B cell (primary cell): ENCODE data around the gene RPTN. TPM values are rescaled to one million over a fixed set of nuclear protein-coding genes. Genes with fewer than 3 reads are reported as not detected.
A peak's percentile ranks its signal among the peaks of the same experiment; 100 is the strongest.

Experiments
- ATAC-seq: fragments of 200-7000 bp; cut with Tn5 transposase; one replicate; pipeline ENCODE4 v1.10.0; 2021; ENCODE audit warnings: low read depth, mild to moderate bottlenecking, moderate number of reproducible peaks, moderate library complexity
- CTCF ChIA-PET: fragments of 350-600 bp; sonication (Branson Sonifier 250); formaldehyde crosslinking; loops from one replicate; lab custom pipeline; 2021; ENCODE audit warnings: antibody characterized with exemption, inconsistent platforms; lab: Charles Lee
- POLR2A ChIA-PET: fragments of 350-600 bp; sonication (Branson Sonifier 250); formaldehyde crosslinking; loops from one replicate; lab custom pipeline; 2021; ENCODE audit warnings: antibody characterized with exemption; lab: Charles Lee
- DNase-seq: peaks from one replicate; pipeline ENCODE4 v3.0.0; 2013
- H2AFZ ChIP-seq: 2 replicates; pipeline ENCODE4 v1.6.1; 2012; ENCODE audit warnings: mild to moderate bottlenecking, low read depth, low read length; ENCODE audit not compliant: insufficient read depth, poor library complexity, severe bottlenecking
- H3K27ac ChIP-seq, 2 donors: 1 replicate in 1 of 2; 2 replicates in 1 of 2; pipeline ENCODE4 v1.5.1; 2012 to 2013; ENCODE audit warnings: low read length in 2 of 2, mild to moderate bottlenecking in 2 of 2, moderate library complexity in 1 of 2
- H3K27me3 ChIP-seq, 4 experiments: fragments of 200-600 bp in 1 of 4; sonication (generic) in 1 of 4; replicated peaks in 1 of 4; 1 replicate in 2 of 4; 2 replicates in 2 of 4; pipeline versions ENCODE4 v1.6.1 to v1.7.0; 2013 to 2016; ENCODE audit warnings: low read length in 3 of 4, mild to moderate bottlenecking in 2 of 4, mixed read lengths in 1 of 4, moderate library complexity in 1 of 4; ENCODE audit not compliant: insufficient read depth in 4 of 4, control insufficient read depth in 3 of 4; ENCODE audit errors: control extremely low read depth in 1 of 4
- H3K36me3 ChIP-seq, 2 experiments: replicated peaks in 1 of 2; 1 replicate in 1 of 2; 2 replicates in 1 of 2; pipeline versions ENCODE4 v1.6.1 to v1.7.1; 2013; ENCODE audit warnings: low read length in 1 of 2; ENCODE audit not compliant: insufficient read depth in 2 of 2, control insufficient read depth in 1 of 2; ENCODE audit errors: control extremely low read depth in 1 of 2, extremely low read depth in 1 of 2
- H3K4me1 ChIP-seq, 2 donors: fragments of 200-600 bp in 1 of 2; sonication (generic) in 1 of 2; 1 replicate in 1 of 2; 2 replicates in 1 of 2; pipeline versions ENCODE4 v1.5.1 to v1.6.1; 2013 to 2017; ENCODE audit warnings: low read length in 2 of 2; ENCODE audit not compliant: control insufficient read depth in 2 of 2, insufficient read depth in 2 of 2
- H3K4me2 ChIP-seq: replicated peaks from 2 replicates; pipeline ENCODE3; 2012; ENCODE audit warnings: mild to moderate bottlenecking, low read depth, low read length; ENCODE audit not compliant: poor library complexity, severe bottlenecking
- H3K4me3 ChIP-seq, 5 experiments: fragments of 200-600 bp in 1 of 5; sonication (generic) in 1 of 5; 1 replicate in 3 of 5; 2 replicates in 2 of 5; pipeline versions ENCODE4 v1.5.1 to v1.7.0; 2011 to 2016; ENCODE audit warnings: low read length in 4 of 5, mild to moderate bottlenecking in 4 of 5, low read depth in 2 of 5, control low read depth in 1 of 5, moderate library complexity in 1 of 5; ENCODE audit not compliant: insufficient read depth in 1 of 5; ENCODE audit errors: control extremely low read depth in 1 of 5, extremely low read depth in 1 of 5
- H3K79me2 ChIP-seq: fragments of 200-600 bp; sonication (generic); one replicate; pipeline ENCODE4 v1.6.0; 2016; ENCODE audit warnings: low read length; ENCODE audit not compliant: control insufficient read depth, insufficient read depth
- H3K9ac ChIP-seq: fragments of 200-600 bp; sonication (generic); 2 replicates; pipeline ENCODE4 v1.6.1; 2017; ENCODE audit warnings: mild to moderate bottlenecking, low read length, moderate library complexity
- H3K9me3 ChIP-seq, 3 donors: one replicate each; pipeline versions ENCODE4 v1.6.1 to v1.7.1; 2013; ENCODE audit warnings: low read length in 2 of 3; ENCODE audit not compliant: control insufficient read depth in 2 of 3, insufficient read depth in 1 of 3; ENCODE audit errors: control extremely low read depth in 1 of 3
- H4K20me1 ChIP-seq: 2 replicates; pipeline ENCODE4 v1.6.0; 2012; ENCODE audit warnings: mild to moderate bottlenecking, low read length; ENCODE audit not compliant: insufficient read depth, control insufficient read depth, poor library complexity, severe bottlenecking
- H3K27ac Mint-ChIP-seq: one replicate; pipeline ENCODE4 v1.8.0; 2021; ENCODE audit warnings: mixed read lengths
- H3K27me3 Mint-ChIP-seq: one replicate; pipeline ENCODE4 v1.8.0; 2021; ENCODE audit warnings: mixed read lengths
- H3K4me1 Mint-ChIP-seq: one replicate; pipeline ENCODE4 v1.8.0; 2021; ENCODE audit warnings: mixed read lengths
- H3K4me3 Mint-ChIP-seq: one replicate; pipeline ENCODE4 v1.8.0; 2021; ENCODE audit warnings: mixed read lengths
- H3K9me3 Mint-ChIP-seq: one replicate; pipeline ENCODE4 v1.8.0; 2022; ENCODE audit warnings: mixed read lengths; ENCODE audit not compliant: insufficient read depth
- CTCF ChIP-seq: fragments of 200-600 bp; IDR thresholded peaks from one replicate; pipeline ENCODE4 v1.8.0; 2022; ENCODE audit warnings: antibody characterized with exemption, mild to moderate bottlenecking
- EZH2 ChIP-seq: IDR thresholded peaks from 2 replicates; pipeline ENCODE4 v1.6.1; 2012; ENCODE audit warnings: borderline replicate concordance, low read depth, mild to moderate bottlenecking, moderate library complexity, low read length; ENCODE audit not compliant: insufficient read depth, poor library complexity, severe bottlenecking
- WGBS: methylation state at CpG from one replicate; pipeline ENCODE4 v1.1.5; 2013; ENCODE audit warnings: missing lambda C conversion rate; ENCODE audit not compliant: insufficient coverage; 5-methylcytosine and 5-hydroxymethylcytosine counted together
- intact Hi-C: fragments of 100-400 bp; cut with micrococcal nuclease; formaldehyde crosslinking; loops from one replicate; pipeline ENCODE4 v1.10.0; 2022
- polyA plus RNA-seq: library from polyadenylated mRNA; depleted of rRNA; stranded (reverse); fragments of >200 nt; gene quantifications from 2 replicates; pipeline ENCODE4 v1.2.3, GENCODE V29; 2012
- total RNA-seq, 2 donors: library from RNA; stranded (reverse); fragments of 120-200 nt in 1 of 2; gene quantifications; 1 replicate in 1 of 2; 2 replicates in 1 of 2; pipeline versions ENCODE4 v1.2.3 to v1.2.4, GENCODE V29; 2013 to 2022

Gene RPTN
- total and polyA plus RNA-seq, 2 donors (not counting 1 experiment from before 2014, with no cell fraction given), result not detected

DNA sequence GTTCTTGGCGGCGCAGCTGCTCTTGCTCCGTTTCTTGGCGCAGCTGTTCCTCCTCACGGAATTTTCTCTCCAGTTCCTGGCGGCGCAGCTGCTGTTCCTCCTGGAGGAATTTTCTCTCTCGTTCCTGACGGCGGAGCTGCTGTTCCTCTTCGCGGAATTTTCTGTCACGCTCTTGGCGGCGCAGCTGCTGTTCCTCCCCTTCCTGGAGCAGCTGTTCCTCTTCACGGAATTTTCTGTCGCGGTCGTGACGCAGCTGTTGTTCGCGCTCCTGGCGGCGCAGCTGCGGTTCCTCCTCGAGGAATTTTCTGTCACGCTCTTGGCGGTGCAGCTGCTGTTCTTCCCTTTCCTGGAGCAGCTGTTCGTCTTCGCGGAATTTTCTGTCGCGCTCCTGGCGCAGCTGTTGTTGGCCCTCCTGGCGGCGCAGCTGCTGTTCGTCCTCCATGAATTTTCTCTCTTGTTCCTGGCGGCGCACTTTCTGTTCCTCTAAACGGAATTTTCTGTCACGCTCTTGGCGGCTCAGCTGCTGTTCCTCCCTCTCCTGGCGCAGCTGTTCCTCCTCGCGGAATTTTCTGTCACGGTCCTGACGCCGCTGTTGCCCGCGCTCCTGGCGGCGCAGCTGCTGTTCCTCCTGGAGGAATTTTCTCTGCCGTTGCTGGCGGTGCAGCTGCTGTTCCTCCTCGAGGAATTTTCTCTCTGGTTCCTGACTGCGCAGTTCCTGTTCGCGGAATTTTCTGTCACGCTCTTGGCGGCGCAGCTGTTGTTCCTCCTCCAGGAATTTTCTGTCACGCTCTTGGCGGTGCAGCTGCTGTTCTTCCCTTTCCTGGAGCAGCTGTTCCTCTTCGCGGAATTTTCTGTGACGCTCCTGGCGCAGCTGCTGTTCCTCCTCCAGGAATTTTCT lies 50.8 kb downstream of the RPTN start:
- Histone ChIP-seq H3K79me2 (no peaks in the 10 kb centered on the region), H3K4me2 (no peak overlapping the region), H3K36me3 (no peaks in the 10 kb centered on the region), H3K27ac (no peak overlapping the region), H3K9ac (no peak overlapping the region), H4K20me1 (no peaks in the 10 kb centered on the region), H2AFZ (no peak overlapping the region), H3K27me3 (peaks cover 0 to 63% (median 54%) of the 10 kb centered on the region in 4 experiments), H3K4me1 (peaks cover 46 to 55% of the 10 kb centered on the region in 2 donors), H3K9me3 (peaks cover 0 to 40% (median 0%) of the 10 kb centered on the region in 3 donors), H3K4me3 (no peak overlapping the region)
- ChIA-PET CTCF (no interaction called here), POLR2A (no interaction called here)
- no peak overlapping the region for H3K27ac Mint-ChIP-seq
- DNase-seq, result peak; percentile 25
- peaks cover 19% of the 10 kb centered on the region for H3K27me3 Mint-ChIP-seq
- WGBS, result 11% methylated on average over 67 of the region's 67 CpGs
- no peaks in the 10 kb centered on the region for H3K9me3 Mint-ChIP-seq
- H3K4me1 Mint-ChIP-seq, result peaks cover 6% of the 10 kb centered on the region
- no peak for TF ChIP-seq EZH2
- no peak for TF ChIP-seq CTCF
- intact Hi-C loops, result no loop called here
- ATAC-seq, result no peak
- H3K4me3 Mint-ChIP-seq, result peak overlapping the region; percentile 18
